ENCODE results near the gene NRBF2.
A peak's percentile ranks its signal among the peaks of the same experiment; 100 is the strongest.
"Not testable (repeated sequence)": the region's sequence is repeated elsewhere in the genome, so short reads cannot be mapped to it uniquely, and the experiment has no call there.

Gene NRBF2

DNA sequence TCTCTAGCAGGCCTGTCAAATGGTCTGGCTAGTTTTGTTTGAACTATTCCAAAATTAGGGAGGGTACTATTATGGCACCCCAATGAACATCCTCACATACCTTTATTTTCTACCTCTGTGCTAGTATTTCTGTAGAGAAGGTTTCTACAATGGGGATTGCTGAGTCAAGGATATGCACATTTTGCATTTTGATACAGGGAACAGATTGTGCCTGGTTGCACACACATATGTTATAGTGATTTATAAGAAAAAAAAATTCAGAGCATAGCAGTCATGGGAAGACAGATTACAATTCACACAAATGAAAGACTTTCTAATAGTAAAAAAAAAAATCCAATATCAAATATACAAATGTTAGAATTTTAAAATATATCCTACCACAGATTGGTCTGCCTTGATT is 14.1 kb upstream of the NRBF2 start:
- DNase-seq: no peak

DNA sequence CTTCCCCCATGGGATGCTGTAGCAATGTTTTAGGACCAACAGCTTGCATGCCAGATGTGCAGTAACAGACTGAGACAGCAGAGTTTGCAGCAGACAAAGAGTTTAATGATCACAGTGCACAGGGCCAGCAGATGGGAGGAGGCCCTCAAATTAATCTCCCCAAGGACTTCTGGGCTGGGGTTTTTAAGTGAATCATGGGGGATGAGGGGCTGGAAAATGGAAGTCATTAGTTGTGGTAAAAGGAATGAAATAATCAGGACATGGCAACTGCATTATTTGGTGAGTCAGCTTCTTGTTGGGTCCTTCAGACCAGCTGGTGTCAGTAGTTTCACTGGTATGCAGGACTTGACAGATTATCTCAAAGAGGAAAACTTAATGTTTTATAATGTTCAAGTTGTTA is 12.6 kb upstream of the NRBF2 start:
- DNase-seq: no peak

DNA sequence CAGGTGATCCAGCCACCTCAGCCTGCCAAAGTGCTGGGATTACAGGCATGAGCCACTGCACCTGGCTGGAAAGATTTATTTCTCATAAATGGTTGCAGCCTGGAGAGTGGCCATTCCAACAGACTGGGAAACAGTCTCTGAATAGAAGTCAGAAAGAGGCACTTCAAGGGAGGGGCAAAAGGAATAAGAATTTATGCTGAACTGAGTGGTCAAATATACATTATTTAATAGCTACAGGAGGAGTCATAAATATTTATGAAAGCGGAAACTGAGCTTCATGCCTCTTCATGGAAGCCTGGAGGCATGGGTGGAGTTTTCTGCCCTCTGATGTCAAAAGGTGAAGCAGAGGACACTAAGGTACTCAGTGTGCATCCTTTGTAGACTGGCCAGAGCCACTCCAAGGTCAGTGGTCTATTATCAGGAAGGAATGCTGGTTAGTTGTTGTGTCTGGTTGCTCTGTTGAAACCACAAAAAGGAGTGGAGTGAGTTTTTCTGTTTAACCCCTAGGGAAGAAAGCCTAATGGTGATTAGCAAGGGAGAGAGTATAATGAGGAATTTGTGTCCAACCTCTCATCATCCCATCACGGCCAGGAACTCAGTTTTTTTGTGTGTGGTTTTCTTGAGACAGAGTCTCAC is 9.3 kb upstream of the NRBF2 start:
- no peak for DNase-seq

DNA sequence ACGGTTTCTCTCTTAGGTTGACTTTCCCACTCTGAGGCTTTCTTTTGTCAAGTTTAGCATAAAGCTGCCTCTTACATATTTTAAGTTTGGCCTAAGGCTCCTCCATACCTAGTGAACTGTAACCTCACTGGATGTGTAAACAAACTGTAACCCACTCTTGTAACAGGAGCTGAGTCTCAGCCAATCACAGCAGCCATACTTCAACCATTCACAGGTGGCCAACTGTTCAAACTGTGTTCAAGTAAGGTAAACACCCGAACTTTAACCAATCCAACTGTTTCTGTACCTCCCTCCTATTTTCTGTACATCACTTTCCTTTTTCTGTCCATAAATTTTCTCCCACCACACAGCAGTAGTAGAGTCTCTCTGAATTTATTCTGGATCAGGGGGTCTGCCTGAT is 7.7 kb upstream of the NRBF2 start:
- DNase-seq: no peak

DNA sequence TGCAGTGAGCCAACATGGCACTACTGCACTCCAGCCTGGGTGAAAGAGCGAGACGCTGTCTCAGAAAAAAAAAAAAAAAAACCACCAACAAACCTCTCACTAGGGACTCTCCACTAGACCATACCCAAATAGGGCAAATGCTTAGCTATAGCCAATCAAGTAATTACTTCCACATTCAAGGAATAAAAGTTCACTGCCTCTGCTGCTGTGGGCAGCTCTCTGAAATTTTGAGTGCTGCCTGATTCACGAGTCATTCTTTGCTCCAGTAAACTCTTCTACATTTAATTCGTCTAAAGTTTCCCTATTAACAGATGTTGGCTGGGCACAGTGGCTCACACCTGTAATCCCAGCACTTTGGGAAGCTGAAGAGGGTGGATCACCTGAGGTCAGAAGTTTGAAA is 4.7 kb upstream of the NRBF2 start:
- DNase-seq: no peak

DNA sequence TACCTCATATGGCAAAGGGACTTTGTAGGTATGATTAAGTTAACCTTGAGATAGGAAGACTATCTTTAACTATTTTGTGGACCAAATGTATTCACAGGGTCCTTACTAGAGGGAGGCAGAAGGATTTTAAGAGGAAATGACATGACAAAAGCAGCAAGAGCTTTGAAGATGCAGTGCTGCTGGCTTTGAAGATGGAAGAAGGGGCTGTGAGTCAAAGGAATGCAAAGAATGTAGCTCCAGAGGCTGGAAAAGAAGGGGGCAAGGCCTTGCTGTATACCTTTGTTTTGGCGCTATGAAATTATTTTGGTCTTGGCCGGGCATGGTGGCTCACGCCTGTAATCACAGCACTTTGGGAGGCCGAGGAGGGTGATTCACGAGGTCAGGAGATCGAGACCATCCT is 3.2 kb upstream of the NRBF2 start:
- DNase-seq: no peak

DNA sequence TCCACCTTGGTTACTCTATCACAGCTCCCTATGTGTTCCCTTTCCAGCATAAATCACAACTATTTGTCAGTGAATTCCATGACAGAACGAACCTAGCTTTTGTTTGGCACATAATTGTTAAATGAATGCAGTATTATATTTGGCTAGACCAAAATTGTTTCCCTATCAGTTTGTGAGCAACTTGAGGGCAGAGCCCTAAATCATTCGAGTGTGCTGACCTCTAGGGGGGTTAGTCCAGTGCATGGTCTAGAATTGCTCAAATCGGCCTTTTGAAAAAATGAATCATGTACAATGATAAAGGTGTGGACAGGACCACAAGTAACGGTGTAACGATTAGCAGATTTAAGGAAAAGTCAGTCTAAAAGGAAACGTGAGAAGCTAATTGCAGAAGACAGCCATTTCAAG is 475 bp upstream of the NRBF2 start:
- DNase-seq: no peak

DNA sequence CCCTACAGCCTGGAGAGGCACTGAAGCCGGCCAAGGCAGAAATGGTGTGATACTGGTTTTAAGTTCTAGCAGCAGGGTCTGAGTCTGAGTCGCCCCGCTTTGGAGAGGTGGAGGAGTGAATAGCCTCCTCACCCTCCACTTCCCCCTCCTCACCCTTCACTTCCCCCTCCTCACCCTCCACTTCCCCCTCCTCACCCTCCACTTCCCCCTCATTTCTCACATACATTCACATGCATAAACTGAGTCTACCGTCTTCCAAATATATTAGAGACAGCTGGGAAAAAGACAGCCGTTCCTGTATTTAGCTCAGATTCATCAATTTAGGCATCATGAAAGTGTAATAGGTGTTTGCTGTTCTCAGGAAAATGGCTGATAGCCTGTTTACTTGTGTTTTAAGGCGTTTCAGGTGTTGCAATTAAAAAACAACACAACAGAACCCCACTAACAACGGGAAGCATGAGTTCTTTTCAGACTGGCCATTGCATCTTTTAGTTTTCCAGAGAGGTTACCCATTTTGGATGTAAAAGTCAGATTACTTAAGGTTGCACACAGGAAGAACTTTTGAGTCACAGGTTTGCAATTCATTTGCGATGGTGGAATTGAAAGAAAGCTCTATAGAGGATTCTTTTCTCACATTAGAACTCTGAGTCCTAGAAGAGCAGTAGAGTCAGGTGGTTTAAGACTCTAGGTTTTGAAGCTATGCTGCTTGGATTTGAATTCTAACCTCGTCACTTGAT is 861 bp downstream of the NRBF2 start:
- no peak for DNase-seq

DNA sequence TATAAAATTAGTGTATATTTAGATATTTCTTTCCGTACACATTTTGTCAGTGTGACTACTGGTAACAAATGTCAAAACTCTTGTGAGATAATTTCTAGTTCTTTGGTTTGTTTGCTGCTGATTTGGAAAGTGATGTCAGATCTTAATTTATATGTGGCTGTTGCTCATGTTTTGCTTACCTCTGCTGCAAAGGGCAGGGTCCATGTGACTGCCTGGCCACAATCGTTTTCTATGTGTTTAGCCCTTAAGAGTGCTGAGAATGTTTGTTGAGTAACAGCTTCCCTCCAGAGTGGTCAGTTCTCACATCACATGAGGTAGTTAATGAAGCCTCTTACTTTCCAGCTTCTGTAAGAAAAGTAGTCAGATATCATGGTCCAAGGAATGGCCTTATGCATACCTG is 4.2 kb downstream of the NRBF2 start:
- no peak for DNase-seq

DNA sequence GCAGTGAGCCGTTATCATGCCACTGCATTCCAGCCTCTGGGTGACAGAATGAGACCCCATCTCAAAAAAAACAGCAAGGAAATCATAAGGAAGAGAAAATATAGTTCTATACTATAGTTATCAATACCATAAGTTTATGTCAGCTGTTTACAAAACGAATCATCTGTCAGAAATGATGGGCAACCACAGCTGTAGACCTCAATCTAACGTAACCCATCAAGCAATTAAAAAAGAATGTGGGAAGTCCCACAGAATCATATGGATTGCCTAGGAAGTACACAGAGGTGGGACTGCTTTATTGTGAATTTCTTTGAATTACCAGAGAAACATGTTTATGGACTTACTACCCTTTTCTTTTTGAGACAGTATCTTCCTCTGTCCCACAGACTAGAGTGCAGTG is 6.9 kb downstream of the NRBF2 start:
- DNase-seq: no peak

DNA sequence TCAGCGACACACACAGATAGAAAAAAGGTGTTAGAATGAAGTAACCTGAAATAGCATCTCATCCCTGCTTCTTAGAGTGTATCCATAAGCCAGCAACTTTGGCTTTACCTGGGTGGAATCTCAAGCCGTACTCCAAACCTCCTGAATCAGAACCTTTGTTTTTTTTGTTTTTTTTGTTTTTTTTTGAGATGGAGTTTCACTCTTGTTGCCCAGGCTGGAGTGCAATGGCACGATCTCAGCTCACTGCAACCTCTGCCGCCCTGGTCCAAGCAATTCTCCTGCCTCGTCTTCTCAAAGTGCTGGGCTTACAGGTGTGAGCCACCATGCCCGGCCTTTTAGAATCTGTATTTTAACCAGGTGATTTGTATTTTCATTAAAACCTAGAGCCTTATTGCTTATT is 9.0 kb downstream of the NRBF2 start:
- DNase-seq: no peak

DNA sequence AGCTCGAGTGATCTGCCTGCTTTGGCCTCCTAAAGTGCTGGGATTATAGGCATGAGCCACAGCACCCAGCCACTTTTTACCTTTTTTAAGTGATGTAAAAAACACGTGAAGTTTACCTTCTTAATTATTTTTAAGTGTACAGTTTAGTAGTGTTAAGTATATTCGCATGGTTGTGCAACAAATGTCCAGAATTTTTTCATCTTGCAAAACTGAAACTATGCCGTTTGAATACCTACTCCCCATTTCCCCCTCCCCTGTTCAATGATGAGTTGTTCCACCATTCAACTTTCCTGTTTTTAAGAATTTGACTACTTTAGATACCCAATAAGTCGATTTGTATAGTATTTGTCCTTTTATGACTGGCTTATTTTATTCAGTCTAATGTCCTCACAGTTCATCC is 10.9 kb downstream of the NRBF2 start:
- no peak for DNase-seq

DNA sequence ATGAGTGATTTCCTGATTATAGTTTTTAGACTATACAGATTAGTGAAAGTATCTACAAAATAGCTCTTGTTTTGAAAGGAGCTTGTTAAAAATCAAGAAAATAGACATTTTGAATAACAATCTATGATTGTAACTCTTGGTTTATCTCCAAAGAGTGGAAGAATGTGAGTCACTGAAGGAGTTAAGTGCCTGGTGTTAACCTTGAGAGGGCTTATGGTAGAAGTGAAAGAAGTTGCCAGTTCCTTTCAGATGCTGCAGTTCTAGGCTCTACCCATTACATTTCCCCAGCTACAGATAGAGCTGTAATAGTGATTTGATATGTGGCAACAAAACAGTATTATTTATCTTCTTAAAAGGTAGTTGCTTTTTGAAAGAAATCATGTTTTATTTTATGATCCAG is 12.7 kb downstream of the NRBF2 start:
- DNase-seq: no peak

DNA sequence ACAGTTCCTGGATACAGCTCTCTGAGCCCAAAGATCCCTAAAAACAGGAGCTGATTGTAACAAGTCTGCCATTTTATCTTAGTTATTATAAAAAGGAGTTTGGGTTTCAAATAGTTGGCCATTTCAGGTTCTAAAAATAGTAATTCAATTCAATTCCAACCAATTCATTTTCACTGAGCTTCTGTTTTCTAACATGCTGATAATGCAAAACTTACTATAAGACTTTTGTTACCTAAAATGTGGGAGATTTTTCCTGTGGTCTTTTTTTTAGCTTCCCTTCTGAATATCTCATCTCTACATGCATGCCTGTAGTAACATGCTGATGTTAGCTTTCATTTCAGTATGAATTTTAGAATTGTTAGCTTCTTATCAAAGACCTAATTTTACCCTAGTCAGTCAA is 13.4 kb downstream of the NRBF2 start:
- DNase-seq: no peak

DNA sequence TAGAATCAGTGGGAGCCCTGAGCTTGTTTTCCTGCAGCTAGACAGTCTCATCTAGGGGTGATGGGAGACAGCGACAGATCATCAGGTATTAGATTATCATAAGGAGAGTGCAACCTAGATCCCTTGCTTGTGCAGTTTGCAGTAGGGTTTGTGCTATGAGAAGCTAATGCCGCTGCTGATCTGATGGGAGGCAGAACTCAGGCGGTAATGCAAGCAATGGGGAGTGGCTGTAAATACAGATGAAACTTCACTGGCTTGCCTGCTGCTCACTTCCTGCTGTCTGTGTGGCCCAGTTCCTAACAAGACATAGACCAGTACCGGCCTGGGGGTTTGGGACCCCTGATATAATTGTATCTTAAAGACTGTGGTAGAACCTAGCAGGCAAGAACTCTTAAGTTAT is 17.6 kb downstream of the NRBF2 start:
- no peak for DNase-seq

DNA sequence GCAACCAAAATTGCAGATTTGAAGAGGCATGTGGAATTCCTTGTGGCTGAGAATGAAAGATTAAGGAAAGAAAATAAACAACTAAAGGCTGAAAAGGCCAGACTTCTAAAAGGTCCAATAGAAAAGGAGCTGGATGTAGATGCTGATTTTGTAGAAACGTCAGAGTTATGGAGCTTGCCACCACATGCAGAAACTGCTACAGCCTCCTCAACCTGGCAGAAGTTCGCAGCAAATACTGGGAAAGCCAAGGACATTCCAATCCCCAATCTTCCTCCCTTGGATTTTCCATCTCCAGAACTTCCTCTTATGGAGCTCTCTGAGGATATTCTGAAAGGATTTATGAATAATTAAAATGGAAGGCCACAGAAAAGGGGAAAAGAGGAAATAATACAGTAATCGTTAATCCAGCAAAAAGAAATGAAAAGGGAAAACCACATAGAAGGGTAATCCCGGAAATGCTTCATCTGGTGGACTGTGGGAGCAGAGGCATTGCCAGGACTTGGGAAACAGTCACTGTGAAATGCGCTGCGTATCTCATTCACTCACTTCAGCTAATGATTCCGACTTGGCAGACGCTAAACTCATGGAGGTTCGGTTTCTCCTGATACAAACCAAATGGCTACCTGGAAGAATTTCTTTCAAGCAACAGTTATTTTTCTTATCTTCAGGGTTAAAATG is 20.9 kb downstream of the NRBF2 start:
- not testable (repeated sequence) for DNase-seq

DNA sequence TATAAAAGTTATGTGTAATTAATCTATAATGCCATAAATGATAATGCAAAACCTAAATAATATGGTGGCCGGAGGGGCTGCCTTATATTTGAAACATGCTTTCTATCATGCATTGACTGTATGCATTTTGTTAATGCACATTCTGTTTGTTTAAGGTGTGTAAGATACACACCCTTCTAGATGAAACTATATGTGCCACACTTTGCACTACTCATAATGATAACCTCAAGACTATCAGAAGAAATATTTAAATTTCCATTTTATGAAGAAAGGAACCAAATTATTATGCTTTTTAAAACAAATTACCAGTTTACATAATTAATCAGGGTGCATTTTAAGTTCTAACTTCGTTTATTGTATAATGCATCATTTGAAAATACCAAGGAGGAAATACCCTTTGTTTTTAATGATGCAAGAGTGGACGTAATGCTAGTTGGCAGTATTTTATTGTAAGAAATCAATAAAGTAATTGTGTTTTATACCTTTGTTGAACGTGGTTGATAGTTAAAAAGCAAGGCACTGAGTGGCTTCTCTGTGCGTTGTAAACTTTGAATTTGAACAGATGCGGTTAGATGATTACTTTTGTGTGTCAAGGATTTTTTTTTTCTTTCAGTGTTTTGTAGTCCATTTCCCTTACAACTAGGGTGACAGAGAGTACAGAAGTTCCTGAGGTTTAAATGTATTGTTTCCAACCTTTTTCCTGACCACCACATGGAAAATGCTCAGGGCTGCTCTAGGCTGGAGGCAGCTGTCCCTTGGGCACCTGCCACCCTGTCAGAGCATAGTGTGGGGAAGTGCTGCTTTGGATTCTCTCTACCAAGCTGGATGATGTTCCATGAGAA is 21.6 kb downstream of the NRBF2 start:
- no peak for DNase-seq

DNA sequence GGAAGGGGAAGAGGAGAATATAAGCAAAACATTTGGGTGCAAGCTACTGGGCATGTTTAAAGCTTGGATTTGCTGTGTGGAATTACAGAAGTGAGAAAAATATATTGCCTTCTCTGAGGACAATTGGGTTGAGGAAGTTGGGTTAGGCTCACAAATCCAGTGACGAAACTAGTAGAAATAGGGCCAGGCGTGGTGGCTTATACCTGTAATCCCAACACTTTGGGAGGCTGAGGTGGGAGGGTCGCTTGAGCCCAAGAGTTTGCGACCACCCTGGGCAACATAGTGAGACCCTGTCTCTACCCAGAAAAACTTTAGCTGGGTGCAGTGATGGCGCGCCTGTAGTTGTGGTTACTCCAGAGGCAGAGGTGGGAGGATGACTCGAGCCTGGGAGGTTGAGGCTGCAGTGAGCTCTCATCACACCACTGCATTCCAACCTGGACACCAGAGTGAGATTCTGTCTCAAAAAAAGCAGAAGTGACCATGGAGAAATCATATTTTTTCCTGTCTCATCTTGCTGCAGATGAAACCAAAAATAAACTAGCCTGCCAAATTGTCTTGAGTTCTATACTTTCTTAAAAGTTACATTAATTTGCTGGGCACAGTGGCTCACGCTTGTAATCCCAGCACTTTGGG is 22.4 kb downstream of the NRBF2 start:
- DNase-seq: no peak

DNA sequence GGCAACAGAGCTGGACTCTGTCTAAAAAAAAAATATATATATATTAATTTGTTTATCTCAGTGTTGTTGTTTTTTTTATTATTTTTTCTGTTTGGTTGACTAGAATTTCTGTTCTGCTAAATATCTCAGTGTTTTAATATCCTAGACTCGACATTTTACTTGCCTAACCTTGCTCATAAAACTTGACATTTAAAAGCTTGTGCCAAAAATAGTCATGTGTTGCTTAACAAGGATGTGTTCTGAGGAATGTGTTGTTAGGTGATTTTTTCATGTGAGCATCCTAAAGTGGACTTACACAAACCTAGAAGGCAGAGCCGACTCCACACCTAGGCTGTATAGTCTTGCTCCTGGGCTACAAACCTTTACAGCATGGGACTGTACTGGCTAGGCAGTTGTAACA is 23.1 kb downstream of the NRBF2 start:
- no peak for DNase-seq

DNA sequence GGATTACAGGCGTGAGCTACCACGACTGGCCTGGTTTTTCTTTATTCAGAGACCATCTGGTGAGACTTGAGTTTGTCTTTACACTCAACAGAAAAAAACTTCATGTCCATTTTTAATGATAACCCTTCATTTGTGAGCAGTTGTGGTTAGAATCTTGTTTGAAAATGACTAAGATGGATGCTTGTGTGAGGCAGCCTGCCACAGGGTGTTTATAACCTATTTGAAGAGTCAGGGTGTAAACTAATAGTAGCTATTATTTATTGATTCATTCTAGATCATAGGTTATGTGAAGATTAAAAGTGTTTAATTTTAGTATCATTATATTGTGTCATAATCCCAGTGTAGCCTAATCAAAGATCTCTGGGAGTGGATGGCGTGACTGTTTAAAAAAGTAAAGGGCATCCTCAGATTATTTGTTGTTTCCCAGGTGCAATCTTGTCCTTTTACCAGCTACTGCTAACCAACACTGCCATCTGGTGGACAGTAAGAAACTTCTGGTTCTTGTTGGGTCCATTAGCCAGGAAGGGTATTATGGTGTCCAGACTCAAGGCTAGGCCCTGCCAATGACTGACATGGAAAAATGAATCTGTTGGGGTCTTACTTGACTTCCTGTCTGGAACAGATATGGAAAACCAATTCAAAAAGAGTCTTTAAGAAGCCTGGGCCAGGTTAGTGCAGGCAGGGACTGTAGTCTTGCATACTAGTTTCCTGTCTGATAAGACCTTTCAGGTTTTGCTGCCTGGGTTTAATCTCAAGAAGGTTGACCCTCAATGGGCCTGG is 24.9 kb downstream of the NRBF2 start:
- peak in 1 of 2 experiments; percentile 35 for DNase-seq

DNA sequence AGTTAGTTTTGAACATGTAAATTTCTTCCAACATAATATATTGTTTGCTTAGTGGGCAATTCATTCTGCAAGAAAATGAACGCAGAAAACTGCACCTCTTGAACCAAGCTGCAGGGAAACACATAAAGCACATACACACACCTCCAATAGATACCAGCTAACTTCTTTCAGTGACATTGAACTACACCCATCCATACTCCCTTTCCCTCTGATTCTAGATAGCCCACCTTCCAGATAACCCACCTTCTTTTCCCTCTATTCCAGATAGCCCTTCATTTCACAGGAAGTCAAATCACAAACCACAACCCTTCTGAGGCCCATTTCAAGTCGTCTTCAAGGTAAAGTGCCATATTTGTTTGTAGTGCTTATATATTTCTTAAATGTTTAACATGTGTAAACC is 28.5 kb downstream of the NRBF2 start:
- DNase-seq: no peak

DNA sequence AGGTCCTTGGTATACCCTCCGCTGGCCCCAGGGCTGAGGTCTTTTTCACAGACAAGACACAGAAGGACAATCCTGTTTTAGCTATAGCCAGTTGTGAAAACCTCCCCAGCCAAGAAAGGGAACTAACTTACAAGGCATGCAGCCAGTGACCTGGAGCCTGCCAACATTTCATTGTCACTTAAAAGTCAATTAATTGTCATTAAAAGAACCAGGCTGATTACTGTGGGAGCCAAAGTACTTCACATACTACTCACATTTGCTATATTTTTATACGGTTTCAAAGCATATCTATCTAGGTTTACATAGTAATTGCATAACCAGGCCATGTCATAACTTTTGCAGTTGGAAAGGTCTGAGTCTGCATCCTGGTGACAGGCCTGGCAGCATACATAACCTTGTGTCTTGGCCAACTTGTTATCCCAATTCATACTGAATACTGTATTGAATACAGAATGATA is 31.1 kb downstream of the NRBF2 start:
- no peak for DNase-seq
